NCI-H2196 (cell line): Measurements from ENCODE around the gene PTGR3.
A peak's percentile ranks its signal among the peaks of the same experiment; 100 is the strongest.

Experiments used
- DNase-seq: peaks from one replicate; lab custom pipeline; 2025; ENCODE audit not compliant: unreplicated experiment; lab: John Stamatoyannopoulos, UW

PTGR3 gene, protein sequence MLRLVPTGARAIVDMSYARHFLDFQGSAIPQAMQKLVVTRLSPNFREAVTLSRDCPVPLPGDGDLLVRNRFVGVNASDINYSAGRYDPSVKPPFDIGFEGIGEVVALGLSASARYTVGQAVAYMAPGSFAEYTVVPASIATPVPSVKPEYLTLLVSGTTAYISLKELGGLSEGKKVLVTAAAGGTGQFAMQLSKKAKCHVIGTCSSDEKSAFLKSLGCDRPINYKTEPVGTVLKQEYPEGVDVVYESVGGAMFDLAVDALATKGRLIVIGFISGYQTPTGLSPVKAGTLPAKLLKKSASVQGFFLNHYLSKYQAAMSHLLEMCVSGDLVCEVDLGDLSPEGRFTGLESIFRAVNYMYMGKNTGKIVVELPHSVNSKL

GRCh38 chr18:75209129-75209950 lies at the start of gene PTGR3:
Gene PTGR3, minus strand, starts transcription at chr18:75209139. Its CDS starts 81 bp downstream, at chr18:75209058.
- peak; percentile 67 for DNase-seq

DNA sequence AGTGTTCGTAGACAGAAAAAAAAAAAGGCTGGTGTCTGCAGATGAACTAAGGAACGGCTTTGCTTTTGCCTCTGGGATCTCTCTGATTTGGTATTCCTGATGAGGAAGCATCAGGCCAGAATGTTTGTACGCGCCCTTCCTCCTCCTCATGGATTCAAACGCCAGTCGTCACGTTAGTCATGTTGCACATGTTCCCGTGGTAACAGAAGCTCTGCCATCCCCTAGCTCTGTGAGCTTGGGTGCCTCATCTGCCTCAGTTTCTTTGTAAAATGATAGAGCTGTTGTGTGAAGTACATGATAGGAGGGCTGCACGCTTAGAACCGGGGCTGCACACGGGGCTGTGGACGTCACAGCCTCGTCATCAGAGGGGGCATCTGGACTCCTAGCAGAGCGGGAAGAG lies 48.7 kb upstream of the PTGR3 start:
- DNase-seq: no peak

- no peak for DNase-seq
Observed at GRCh38 chr18:75256376-75256775, 47.4 kb upstream of the PTGR3 start.

GRCh38 chr18:75255094-75255493 lies 46.2 kb upstream of the PTGR3 start:
- DNase-seq: no peak

DNA sequence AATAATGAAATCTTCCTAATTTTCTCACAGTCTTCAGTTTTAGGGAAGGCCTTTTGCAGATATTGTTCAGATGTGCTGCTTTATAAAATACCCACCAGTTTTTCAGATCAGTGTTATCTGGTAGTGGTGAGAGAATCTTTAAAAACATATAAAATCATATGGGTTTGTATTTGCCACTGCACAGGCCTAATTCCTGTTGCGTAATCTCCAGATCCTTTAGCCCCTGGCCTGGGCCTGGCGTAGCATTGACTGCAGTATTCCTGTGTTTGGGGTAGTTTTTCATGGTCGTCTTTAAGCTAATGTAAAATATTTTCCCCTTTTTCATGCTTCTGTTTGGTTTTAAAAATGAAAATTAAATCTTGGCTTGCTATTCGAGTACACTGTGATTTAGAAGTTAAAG lies 44.8 kb upstream of the PTGR3 start:
- no peak for DNase-seq

DNA sequence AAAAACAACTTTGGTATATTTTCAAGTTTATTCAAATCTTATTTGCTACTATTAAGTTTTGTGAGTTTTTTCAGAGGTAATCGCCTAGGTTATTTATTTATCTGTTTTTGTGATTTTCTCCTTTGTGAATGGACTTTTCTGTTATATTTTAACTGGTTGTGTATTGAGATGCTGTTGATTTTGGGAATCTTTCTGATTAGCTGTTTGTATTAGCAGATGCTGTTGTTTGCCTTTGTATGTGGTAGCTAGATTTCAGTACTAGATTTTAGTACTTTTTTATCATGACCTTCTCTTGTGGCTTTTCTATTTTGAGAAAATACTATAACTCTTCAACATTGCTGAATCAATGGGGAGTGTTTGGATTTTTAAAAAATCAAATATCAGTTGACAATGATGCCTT lies 44.1 kb upstream of the PTGR3 start:
- DNase-seq: no peak

- no peak for DNase-seq
Observed at GRCh38 chr18:75252136-75252535, 43.2 kb upstream of the PTGR3 start.

DNA sequence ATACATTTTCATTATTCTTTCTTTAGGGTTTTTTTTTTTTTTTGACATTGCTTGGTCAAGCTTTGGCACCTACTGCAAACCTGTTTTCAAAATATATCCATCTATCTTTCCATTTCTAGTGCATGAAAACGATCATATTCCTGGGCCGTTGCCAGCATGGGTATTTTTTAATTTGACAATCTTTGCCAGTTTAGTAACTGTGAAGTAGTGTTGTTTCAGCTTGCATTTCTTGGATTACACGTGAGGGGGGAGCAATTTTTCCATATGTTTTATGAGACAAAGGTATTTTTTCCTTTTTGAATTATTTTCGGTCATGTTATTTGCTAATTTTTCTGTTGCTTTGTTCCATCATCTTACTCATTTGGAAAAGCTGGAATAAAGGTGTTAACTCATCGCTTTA lies 42.5 kb upstream of the PTGR3 start:
- no peak for DNase-seq

DNA sequence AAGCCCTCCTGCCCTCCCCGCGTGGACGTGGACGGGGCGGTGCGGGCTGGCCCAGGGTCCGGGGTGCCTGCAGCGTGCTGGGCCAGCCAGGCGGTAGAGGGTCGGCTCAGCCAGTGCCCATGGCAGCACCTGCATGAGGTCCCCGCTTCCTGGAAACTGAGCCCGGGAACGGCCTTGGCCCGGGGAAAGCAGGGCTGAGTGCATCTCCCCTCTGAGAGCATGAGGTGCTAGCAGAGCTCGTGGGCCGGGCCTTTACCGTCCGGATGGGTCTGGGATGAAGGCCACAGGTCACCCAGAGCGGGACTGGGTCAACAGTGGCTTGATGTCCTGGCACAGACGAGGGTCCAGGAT lies 41.5 kb upstream of the PTGR3 start:
- no peak for DNase-seq

DNA sequence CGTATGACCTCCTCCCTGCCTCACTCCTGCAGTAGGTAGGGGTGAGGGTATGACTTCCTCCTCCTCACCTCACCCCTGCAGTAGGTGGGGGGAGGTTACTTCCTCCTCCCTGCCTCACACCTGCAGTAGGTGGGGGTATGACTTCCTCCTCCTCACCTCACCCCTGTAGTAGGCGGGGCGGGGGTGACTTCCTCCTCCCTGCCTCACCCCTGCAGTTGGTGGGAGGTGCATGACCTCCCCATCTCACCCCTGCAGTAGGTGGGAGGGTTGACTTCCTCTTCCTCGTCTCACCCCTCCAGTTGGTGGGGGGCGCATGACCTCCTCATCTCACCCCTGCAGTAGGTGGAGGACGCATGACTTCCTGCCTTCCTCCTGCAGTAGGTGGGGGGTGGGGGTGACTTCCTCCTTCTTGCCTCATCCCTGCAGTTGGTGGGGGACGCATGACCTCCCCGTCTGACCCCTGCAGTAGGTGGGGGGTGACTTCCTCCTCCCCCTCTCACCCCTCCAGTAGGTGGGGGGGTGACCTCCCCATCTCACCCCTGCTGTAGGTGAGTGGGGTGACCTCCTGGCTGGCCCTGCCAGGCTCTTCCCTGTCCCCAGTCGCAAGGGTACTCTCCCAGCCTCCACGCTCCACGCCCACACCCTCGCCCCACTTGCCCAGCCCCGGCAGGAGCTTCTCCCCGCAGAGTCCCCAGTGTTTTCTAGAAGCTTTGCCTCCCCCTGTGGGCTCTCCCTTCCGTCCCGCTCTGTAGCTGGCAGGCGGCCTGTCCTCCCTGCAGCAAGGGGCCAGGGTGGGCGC lies 40.9 kb upstream of the PTGR3 start:
- DNase-seq: no peak

DNA sequence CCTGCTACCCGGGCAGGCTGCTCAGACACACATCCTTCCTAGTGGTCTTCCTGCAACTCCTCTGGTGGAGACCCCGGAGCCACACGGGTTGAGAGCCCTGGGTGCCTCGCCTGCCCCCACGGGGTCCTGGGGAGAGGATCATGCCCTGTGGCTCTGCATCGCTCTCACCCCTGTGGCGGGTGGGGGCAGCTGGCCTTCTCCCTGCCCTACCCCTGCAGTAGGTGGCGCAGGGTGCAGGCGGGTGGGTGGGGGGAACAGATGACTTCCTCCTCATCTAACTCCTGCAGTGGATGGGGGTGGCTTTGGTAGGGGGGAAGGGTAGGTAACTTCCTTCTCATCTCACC lies 40.2 kb upstream of the PTGR3 start:
- no peak for DNase-seq

DNA sequence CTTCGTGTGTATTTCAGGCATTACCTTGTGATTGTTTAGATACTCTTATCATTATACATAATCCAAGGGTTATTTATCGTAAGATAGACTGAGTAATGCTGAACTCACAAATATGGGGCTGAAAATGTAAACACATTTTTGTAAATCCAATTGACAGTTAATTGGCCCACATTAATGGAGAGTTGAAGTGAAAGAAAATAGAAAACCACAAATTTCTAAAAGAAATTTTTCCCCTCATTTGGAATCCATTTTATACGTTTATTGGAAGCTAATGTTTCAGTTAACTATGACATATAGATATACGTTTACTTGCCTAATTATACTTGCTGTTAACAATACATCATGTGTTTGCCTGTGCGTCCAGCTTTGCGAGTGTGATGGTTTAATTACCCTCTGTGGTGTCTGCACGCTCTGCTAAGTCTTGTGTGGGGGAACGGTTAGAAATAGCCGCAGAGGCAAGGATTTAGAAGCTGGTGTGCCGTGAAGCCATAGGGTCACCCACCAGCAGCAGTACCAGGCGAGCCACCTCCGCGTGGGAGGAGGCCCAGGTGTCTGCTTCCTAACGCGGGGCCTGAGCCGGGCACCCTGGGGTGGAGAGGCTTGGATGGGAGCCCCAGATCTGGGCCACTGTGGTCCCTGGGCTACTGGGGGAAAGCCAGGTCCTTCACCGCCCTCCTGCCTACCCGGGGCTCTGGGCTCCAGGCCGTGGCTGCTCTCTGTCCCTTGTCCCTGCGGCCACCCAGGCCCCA lies 39.7 kb upstream of the PTGR3 start:
- peak; percentile 12 for DNase-seq

DNA sequence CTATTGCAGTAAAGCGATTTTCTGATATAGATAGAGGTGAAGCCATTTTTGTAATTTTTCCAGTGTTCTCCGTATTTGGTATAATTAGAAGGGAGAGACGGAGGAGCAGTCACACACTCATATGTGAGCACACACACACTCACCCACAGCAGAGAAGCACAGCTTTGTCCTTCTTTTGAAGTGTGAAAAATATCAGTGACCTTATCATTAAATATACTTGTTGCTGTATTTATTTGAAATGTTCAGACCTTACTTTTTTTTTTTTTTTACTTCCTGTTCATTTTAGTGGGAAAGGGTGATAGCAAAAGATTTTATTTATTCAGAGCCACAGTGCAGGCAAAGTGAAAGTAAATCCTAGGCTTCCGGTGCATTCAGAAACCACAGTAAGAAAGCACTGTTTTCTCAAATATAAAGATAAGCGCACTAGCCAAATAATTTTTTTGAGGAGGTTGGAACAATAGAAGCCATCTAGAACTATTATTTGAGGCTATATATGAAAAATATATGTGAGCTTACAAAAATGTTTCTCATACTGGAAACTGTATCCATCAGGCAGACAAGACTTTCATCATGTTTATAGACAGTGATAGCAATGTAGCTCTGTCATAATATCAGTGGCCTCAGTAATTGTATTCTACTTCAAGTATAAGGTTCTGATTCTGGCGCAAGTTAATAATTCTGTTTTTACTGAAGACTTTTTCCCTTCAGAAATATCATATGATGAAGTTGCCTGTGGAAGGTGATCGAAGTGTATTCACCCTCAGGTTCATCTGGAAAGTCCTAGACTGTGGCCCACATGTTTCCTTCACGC lies 38.9 kb upstream of the PTGR3 start:
- peak; percentile 31 for DNase-seq

DNA sequence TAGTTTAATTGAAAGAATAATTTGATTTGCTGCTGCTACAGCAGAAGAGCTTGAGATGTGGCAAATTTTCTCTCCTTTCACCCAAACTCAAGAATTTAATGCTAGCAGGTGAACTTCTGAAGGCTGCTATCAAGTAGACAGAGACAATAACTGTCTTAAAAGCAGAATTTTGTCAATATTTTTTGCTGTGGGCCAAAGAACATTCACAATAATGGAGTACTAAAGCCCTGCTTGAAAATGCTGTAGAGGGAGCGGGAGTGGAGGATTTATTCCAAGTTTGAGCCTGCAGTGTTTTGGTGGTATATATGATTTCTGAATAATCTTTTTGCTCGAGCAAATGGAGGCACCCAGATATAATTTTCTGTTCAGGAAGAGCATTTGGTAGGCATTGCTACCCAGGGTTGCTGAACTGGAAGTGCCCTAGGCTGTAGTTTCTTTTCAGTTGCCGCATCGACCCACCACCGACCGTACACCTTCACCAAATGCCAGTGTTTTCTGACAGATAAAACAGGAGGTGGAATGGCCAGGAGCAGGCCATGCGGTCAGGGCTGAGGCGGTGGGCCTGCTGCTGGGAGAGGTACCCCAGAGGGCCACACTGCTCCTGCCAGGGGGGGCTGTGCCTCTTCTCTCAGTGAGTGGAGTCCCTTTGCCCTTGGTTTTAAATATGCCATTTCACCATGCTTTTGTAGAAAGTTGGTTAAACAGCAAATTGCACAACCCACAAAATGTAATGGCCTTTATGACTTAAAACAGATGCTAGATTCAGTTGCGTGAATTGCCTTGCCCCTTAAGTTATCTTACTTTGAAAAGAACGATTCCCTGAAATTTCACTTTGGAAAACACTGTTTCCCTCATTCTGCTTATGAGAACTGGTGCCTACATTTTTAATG lies 38.0 kb upstream of the PTGR3 start:
- no peak for DNase-seq

DNA sequence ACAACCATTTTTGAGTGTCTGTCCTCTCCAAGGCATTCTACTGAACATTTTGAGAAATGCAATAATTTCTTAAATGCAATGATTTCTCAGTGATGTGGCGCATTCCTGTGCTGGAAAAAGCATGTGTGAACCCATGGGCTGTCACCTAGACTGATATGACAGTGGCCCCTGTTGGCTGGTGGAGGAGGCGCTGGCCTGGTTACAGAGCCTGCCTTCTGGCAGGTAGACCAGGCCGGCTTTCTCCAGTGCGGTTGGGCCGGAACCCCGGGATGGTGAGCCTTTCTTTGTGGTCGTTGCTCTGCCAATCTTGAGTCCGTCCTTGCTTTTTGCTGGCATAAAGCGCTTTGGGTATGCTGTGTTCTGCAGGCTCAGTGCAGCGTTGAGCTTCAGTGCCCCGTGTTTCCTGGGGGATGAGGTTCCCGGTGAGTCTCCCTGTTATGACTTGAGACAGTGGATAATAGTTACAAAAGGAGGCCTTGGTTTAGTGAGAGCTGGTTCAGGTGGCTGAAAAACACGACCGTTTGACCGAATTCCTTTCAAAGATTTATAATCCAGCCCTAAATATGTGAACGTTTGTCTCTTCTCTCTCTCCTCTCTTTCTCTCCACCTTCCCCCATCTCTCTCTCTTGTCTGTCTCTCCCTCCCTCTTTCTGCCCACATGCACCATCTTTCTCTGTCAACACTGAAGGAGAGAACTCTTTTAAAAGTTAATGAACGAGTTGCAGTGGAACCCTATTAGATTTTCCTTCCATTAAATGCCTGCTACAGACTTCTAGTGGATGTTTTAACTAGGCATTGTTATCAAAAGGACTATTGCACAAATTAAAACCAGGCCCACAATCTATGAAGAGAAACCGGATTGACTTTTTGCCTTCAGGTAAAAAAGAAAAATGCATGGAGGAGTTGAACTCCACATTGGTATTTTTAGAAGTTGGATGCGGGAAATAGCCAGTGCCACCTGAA lies 35.7 kb upstream of the PTGR3 start:
- no peak for DNase-seq

DNA sequence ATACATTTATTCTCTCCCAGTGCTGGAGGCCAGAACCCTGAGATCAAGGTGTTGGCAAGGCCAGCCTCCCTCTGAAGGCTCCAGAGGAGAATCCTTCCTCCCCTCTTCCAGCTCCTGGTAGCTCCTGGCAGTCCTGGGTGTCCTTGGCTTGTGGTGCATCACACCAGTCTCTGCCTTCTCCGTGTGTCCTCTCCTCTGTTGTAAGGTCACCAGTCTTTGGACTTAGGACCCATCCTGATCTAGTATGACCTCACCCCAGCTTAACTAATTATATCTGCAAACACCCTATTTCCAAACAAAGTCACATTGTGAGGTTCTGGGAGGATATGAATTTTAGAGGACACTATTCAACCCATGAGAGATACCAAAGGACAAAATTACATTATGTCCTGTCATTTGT lies 32.8 kb upstream of the PTGR3 start:
- no peak for DNase-seq

DNA sequence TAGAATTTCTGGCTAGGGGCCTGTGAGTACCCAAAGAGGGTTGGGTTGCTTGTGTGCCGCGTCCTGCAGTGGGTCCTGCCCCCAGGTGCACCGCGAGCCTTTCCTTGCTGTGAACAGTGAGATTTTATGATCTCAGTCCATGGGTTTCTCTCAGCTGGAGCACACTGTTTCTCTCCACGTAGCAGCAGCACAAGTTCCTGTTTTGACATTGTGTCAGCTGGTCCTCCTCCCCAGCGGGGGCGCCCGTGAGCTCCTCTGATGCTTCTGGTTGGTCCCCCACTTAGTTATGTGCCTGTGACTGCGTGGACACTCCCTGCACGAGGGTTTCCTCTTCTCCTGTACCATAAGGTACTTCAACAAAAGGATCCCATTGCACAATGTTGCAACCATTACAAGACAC lies 31.5 kb upstream of the PTGR3 start:
- DNase-seq: no peak

GRCh38 chr18:75238786-75239185 lies 29.8 kb upstream of the PTGR3 start:
- no peak for DNase-seq
